AG04450 (cell line): ENCODE measurements around the gene TGFBR3. TPM values are rescaled to one million over a fixed set of nuclear protein-coding genes. Genes with fewer than 3 reads are reported as not detected.

ENCODE experiments used
- CTCF ChIA-PET: fragments of 300-600, 350-600 bp; formaldehyde crosslinking; extraction: SDS; loops from one replicate; lab custom pipeline; 2022; ENCODE audit warnings: antibody characterized with exemption, inconsistent platforms; lab: Charles Lee
- POLR2A ChIA-PET: fragments of 350-600 bp; formaldehyde crosslinking; extraction: SDS; loops from one replicate; lab custom pipeline; 2021; ENCODE audit warnings: antibody characterized with exemption, inconsistent platforms; lab: Yijun Ruan, JAX
- DNase-seq: peaks from one replicate; pipeline ENCODE4 v3.0.0-alpha.2; 2011; ENCODE audit warnings: low read depth, low spot score
- H3K27ac ChIP-seq: one replicate; pipeline ENCODE4 v1.5.1; 2012; ENCODE audit warnings: low read depth, low read length, control low read depth
- H3K27me3 ChIP-seq: one replicate; pipeline ENCODE4 v1.6.0; 2012; ENCODE audit warnings: low read length; ENCODE audit not compliant: control insufficient read depth, insufficient read depth
- H3K4me3 ChIP-seq: 2 replicates; pipeline ENCODE4 v1.5.1; 2011; ENCODE audit warnings: mild to moderate bottlenecking, low read depth, low read length, control low read depth
- H3K9me3 ChIP-seq: 2 replicates; pipeline ENCODE4 v1.5.1; 2012; ENCODE audit warnings: low read length; ENCODE audit not compliant: control insufficient read depth, insufficient read depth
- polyA plus RNA-seq: library from polyadenylated mRNA; depleted of rRNA; stranded (reverse); fragments of >200 nt; gene quantifications from 2 replicates; pipeline ENCODE4 v1.2.3, GENCODE V29; 2011
- TF ChIP-seq, protein P1 (sequence below): IDR thresholded peaks from 2 replicates; pipeline ENCODE4 v1.5.1; 2011; ENCODE audit warnings: low read depth, low read length, control low read depth, inconsistent platforms

The TGFBR3 gene
- polyA plus RNA-seq, 1 experiment = 36.5 TPM

DNA sequence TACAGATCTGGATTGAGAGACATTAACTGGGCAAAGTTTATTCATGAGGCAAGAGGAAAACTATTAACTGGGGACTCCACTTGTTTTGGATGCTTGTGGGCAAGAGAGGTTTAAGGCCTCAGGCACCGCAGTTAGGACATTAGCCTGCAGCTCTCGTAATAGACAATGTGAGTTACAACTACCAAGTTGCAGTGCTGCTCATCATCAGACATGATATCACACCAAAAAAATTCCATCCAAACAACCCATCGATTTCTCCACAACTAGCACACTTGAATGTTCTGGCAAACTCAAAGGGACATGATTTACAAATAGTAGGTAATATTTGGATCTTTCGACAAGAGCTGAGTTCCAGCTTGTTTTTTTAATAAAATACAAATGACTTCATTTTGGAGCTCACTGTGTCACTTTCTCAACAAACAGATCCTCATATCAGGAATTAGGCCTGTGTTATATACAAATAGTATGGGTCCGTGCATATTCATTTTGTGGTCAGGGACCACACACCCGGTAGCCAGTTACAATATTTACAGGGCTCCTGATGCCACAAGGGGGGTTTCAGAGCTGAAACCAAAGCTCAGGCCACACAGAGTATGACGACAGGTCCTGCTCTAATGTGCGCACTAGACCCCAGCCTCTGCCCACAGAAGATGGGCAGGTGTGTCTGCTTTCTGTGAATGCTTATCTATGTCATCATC, 128.0 kb downstream of the TGFBR3 start:
- Histone ChIP-seq H3K9me3 (no peaks in the 10 kb centered on the region), H3K27me3 (no peaks in the 10 kb centered on the region), H3K27ac (no peak overlapping the region), H3K4me3 (no peak overlapping the region)
- no peak for DNase-seq
- TF ChIP-seq, protein P1, sequence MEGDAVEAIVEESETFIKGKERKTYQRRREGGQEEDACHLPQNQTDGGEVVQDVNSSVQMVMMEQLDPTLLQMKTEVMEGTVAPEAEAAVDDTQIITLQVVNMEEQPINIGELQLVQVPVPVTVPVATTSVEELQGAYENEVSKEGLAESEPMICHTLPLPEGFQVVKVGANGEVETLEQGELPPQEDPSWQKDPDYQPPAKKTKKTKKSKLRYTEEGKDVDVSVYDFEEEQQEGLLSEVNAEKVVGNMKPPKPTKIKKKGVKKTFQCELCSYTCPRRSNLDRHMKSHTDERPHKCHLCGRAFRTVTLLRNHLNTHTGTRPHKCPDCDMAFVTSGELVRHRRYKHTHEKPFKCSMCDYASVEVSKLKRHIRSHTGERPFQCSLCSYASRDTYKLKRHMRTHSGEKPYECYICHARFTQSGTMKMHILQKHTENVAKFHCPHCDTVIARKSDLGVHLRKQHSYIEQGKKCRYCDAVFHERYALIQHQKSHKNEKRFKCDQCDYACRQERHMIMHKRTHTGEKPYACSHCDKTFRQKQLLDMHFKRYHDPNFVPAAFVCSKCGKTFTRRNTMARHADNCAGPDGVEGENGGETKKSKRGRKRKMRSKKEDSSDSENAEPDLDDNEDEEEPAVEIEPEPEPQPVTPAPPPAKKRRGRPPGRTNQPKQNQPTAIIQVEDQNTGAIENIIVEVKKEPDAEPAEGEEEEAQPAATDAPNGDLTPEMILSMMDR = no peak
- CTCF ChIA-PET = interaction anchor here (1.5 kb wide), 1 partner anchor 246 kb away, joined by 9 read pairs; no protein-coding TSS in a partner anchor
- POLR2A ChIA-PET = interaction anchor here (0.9 kb wide), 1 partner anchor 182 kb away, joined by 3 read pairs; no protein-coding TSS in a partner anchor

DNA sequence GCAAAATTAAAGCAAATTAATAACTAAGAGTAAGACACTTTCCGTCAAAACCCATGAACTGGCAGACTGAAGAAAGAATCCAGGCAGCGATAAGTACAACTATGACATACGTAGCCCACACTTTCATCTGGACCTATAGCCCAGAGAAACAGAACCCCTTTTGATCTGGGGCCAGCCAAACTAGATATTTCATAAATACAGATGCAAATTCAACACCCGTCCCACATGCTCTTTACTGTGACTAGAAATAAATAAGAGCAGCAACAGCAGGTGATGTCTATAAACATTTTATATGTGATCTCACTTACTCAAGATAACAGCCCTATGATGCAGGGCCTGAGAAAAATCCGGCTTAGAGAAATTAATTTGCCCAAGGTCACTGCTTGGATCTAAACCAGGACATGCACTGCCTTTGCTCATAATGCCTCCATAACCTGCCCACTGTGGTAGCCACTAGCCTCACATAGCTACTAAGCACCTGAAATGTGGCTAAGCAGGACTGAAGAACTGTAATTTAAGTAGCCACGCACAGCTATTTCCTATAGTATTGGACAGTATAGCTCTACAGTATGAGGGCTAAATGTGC, 130.2 kb downstream of the TGFBR3 start:
- ChIA-PET CTCF (no interaction called here), POLR2A (no interaction called here)
- TF ChIP-seq, protein P1 = no peak
- Histone ChIP-seq H3K9me3 (no peaks in the 10 kb centered on the region), H3K27me3 (no peaks in the 10 kb centered on the region), H3K4me3 (no peak overlapping the region), H3K27ac (no peak overlapping the region)
- DNase-seq = no peak

DNA sequence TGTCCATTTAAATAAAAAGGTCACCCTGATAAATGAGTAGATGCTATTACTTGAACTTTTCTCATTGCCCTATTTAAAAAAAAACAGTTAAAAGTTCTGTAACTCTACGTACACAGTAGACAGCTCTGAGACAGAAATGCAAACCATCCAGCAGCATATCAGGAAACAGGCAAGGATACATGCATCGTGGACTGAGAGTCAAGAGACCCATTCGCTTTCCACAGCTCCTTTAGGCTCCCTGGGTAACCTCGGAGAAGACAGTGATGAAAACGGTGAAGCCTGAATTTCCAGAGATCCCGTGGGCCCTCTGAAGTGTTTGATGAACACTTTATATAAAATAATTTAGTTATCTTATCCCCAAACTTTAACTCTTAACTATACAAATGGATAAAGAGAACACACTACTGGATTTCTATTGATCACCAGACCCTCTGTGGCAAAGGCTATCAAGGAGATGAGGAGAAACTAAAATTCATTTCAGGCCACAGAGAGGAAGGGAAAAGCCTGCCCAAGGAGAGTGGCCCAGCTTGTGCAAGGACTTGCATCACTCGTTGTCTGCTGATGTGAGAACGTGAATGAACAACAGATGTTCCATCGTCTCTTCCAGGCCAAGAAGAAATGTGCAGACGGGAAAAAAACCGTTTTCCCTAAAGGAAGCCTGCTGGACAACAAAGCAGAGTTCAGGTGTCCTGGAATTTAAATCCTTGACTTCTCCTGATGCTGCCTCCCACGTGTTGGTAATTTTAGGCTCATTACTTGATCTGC, 131.0 kb downstream of the TGFBR3 start:
- ChIA-PET CTCF (no interaction called here), POLR2A (no interaction called here)
- H3K27me3 ChIP-seq = no peaks in the 10 kb centered on the region
- no peak overlapping the region for H3K27ac ChIP-seq
- TF ChIP-seq, protein P1 = no peak
- DNase-seq = no peak
- no peaks in the 10 kb centered on the region for H3K9me3 ChIP-seq
- no peak overlapping the region for H3K4me3 ChIP-seq

DNA sequence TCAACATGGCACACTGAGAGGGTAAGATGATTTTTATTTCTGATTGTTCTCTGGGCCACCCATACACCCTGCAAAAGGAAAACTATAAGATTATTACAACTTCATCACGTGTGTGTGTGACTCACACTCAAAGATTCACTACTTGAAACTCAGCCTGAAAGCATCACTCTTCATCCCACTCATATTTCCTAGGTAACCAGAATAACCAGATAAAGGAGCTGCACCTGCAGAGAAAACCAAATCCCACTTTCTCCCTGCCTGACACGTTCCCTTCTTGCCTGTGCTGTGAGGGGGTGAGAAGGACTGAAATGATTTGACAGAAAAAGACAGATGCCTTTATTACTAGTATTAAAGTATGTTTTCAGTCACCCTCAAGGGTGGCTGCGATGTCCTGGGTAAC, 131.6 kb downstream of the TGFBR3 start:
- TF ChIP-seq, protein P1 = no peak
- no peak for DNase-seq
- no peak overlapping the region for H3K4me3 ChIP-seq
- H3K9me3 ChIP-seq = no peaks in the 10 kb centered on the region
- ChIA-PET POLR2A (no interaction called here), CTCF (no interaction called here)
- H3K27me3 ChIP-seq = no peaks in the 10 kb centered on the region
- H3K27ac ChIP-seq = no peak overlapping the region

DNA sequence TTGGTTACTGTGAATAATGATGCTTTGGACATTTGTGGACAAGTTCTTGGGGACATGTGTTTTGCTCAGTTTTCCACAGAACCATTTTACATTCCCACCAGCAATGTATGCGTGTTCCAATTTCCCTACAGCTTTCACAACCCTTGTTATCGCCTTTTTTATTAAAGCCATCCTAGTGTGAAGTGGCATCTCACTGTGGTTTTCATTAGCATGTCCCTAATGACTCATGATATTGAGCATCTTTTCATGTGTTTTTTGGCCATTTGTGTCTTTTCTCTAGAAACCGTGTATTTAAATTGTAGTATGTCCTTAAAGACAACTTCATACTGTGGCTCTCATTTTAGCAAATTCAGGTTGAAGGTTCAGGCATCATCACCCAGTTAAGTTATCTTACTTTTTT, 132.1 kb downstream of the TGFBR3 start:
- no peak for DNase-seq
- no peaks in the 10 kb centered on the region for H3K9me3 ChIP-seq
- no peak overlapping the region for H3K27ac ChIP-seq
- CTCF ChIA-PET = no interaction called here
- no peaks in the 10 kb centered on the region for H3K27me3 ChIP-seq
- POLR2A ChIA-PET = no interaction called here
- TF ChIP-seq, protein P1 = no peak
- H3K4me3 ChIP-seq = no peak overlapping the region
